ENCODE measurements around the gene XG.

The XG gene

GRCh38 chrX:2840961-2841360 is 89.1 kb downstream of the XG start:
- Histone ChIP-seq H3K4me3 (ENCODE audit: low read depth, low read length) (no peak overlapping the region), H3K27me3 (ENCODE audit: insufficient read depth, low read depth, severe bottlenecking) (no peaks in the 10 kb centered on the region), H3K9me3 (ENCODE audit: severe bottlenecking) (no peaks in the 10 kb centered on the region), H3K36me3 (peaks cover 5% of the 10 kb centered on the region; the same call in 1 of the 2 replicates), H3K27ac (no peak overlapping the region)
- TF ChIP-seq, protein P1, sequence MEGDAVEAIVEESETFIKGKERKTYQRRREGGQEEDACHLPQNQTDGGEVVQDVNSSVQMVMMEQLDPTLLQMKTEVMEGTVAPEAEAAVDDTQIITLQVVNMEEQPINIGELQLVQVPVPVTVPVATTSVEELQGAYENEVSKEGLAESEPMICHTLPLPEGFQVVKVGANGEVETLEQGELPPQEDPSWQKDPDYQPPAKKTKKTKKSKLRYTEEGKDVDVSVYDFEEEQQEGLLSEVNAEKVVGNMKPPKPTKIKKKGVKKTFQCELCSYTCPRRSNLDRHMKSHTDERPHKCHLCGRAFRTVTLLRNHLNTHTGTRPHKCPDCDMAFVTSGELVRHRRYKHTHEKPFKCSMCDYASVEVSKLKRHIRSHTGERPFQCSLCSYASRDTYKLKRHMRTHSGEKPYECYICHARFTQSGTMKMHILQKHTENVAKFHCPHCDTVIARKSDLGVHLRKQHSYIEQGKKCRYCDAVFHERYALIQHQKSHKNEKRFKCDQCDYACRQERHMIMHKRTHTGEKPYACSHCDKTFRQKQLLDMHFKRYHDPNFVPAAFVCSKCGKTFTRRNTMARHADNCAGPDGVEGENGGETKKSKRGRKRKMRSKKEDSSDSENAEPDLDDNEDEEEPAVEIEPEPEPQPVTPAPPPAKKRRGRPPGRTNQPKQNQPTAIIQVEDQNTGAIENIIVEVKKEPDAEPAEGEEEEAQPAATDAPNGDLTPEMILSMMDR (IDR thresholded peaks at IDR 0.05; ENCODE audit: low read depth, low read length): no peak
- no peak for DNase-seq

DNA sequence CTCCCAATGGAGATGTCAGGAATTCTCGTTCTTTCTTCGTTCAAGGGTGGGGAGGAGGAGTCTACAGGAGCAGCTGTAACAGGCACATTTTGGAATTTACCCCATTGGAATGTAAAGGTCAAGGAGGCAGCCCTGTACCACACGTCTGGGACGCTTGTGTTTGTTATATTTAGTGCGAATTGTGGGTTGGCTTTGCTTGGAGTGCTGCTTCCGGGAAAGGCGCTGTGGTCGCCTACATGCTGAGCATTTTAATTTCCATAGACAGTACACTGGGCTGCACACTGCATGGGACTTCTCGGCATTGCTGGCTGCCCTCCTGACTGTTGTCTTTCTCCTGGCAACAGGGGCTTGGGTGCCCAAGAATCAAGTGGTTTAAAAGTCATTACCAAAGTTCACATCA is 89.7 kb downstream of the XG start:
- Histone ChIP-seq H3K27ac (no peak overlapping the region), H3K27me3 (ENCODE audit: insufficient read depth, low read depth, severe bottlenecking) (no peaks in the 10 kb centered on the region), H3K9me3 (ENCODE audit: severe bottlenecking) (no peaks in the 10 kb centered on the region), H3K36me3 (peaks cover 8% of the 10 kb centered on the region), H3K4me3 (ENCODE audit: low read depth, low read length) (no peak overlapping the region)
- no peak for DNase-seq
- TF ChIP-seq, protein P1 (IDR thresholded peaks at IDR 0.05; ENCODE audit: low read depth, low read length): no peak

DNA sequence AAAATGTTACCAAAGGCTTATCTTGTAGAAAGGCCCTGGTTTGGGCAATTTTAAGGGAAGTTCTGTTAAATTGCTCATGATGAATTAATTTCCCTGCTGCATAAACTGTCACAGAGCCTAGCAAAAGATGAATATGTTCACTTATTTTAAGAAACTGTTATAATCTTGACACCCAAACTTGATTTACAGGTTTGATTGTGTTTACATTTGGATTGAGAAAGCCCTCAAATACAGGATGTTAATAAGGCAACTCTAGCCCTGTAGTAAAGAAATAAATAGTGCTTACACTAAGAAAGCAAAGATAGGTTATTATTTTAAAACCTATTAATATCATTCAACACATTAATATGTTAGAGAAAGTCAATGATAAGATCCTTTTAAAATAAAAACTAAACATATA is 95.2 kb downstream of the XG start:
- no peaks in the 10 kb centered on the region for H3K9me3 ChIP-seq (ENCODE audit: severe bottlenecking)
- peaks cover 8% of the 10 kb centered on the region for H3K36me3 ChIP-seq
- no peak overlapping the region for H3K27ac ChIP-seq
- TF ChIP-seq, protein P1 (IDR thresholded peaks at IDR 0.05; ENCODE audit: low read depth, low read length): no peak
- no peak overlapping the region for H3K4me3 ChIP-seq (ENCODE audit: low read depth, low read length)
- DNase-seq: no peak
- no peaks in the 10 kb centered on the region for H3K27me3 ChIP-seq (ENCODE audit: insufficient read depth, low read depth, severe bottlenecking)

DNA sequence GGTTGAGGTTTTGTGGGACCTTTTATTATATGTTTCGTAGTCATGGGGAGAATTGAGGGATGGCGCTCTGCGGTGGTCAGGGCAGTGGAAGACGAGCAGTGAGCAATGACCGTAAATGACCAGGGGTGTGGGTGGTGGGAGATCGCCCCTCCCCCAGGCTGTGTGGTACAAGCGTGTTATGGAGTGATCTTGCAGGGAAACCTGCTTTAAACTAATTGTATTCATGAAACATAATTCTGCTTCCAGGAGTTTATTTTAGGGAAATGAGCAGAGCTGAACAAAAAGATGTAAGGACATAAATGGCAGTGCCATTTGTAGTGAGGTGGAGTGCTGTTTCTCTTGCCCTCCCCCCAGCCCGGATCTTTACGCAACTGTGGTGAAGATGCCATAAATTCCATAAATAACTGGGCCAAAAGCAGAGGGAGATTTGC is 97.0 kb downstream of the XG start:
- no peak for DNase-seq
- H3K4me3 ChIP-seq (ENCODE audit: low read depth, low read length): no peak overlapping the region

GRCh38 chrX:2854918-2855317 is 103.1 kb downstream of the XG start:
- Histone ChIP-seq H3K4me3 (ENCODE audit: low read depth, low read length) (no peak overlapping the region), H3K36me3 (peaks cover 22% of the 10 kb centered on the region)

More for the DNA sequence above, 97.0 kb downstream of the XG start:
- H3K36me3 ChIP-seq: peaks cover 5% of the 10 kb centered on the region
- no peaks in the 10 kb centered on the region for H3K9me3 ChIP-seq (ENCODE audit: severe bottlenecking)
- TF ChIP-seq, protein P1 (IDR thresholded peaks at IDR 0.05; ENCODE audit: low read depth, low read length): no peak
- no peak overlapping the region for H3K27ac ChIP-seq
- no peaks in the 10 kb centered on the region for H3K27me3 ChIP-seq (ENCODE audit: insufficient read depth, low read depth, severe bottlenecking)

GRCh38 chrX:2855761-2856160 is 103.9 kb downstream of the XG start:
- no peak for DNase-seq
- TF ChIP-seq, protein P1 (IDR thresholded peaks at IDR 0.05; ENCODE audit: low read depth, low read length): no peak

More at GRCh38 chrX:2854918-2855317, 103.1 kb downstream of the XG start:
- DNase-seq: no peak
- TF ChIP-seq, protein P1 (IDR thresholded peaks at IDR 0.05; ENCODE audit: low read depth, low read length): no peak
- no peaks in the 10 kb centered on the region for H3K9me3 ChIP-seq (ENCODE audit: severe bottlenecking)
- no peak overlapping the region for H3K27ac ChIP-seq
- no peaks in the 10 kb centered on the region for H3K27me3 ChIP-seq (ENCODE audit: insufficient read depth, low read depth, severe bottlenecking)

More at GRCh38 chrX:2855761-2856160, 103.9 kb downstream of the XG start:
- Histone ChIP-seq H3K27me3 (ENCODE audit: insufficient read depth, low read depth, severe bottlenecking) (no peaks in the 10 kb centered on the region), H3K36me3 (peaks cover 25% of the 10 kb centered on the region), H3K27ac (no peak overlapping the region), H3K4me3 (ENCODE audit: low read depth, low read length) (no peak overlapping the region), H3K9me3 (ENCODE audit: severe bottlenecking) (no peaks in the 10 kb centered on the region)
